SH-SY5Y (cell line): ENCODE measurements around the gene MS4A8.

Experiments used
- GATA2 ChIP-seq: IDR thresholded peaks from 2 replicates; pipeline ENCODE4 v1.6.1; 2011; ENCODE audit warnings: mild to moderate bottlenecking, low read depth, low read length
- GATA3 ChIP-seq: IDR thresholded peaks from 2 replicates; pipeline ENCODE4 v1.6.1; 2011; ENCODE audit warnings: low read depth, mild to moderate bottlenecking, low read length, moderate library complexity

MS4A8 gene

GRCh38 chr11:60699284-60699691 is at the start of gene MS4A8:
TSS of gene MS4A8 (plus strand) at chr11:60699612. CDS start at chr11:60700861, 1,249 bp downstream.
- TF ChIP-seq GATA2 (no peak), GATA3 (no peak)

GRCh38 chr11:60657888-60658287 is 41.5 kb upstream of the MS4A8 start:
- TF ChIP-seq GATA3, result no peak
- TF ChIP-seq GATA2, result no peak

- TF ChIP-seq GATA2, result no peak
- no peak for TF ChIP-seq GATA3
These were observed 41.0 kb upstream of the MS4A8 start for GRCh38 chr11:60658409-60658808.

- TF ChIP-seq GATA3 (no peak), GATA2 (no peak)
These were observed 27.2 kb upstream of the MS4A8 start for GRCh38 chr11:60672255-60672654.

- TF ChIP-seq GATA3, result no peak
- TF ChIP-seq GATA2, result no peak
These were observed 19.5 kb upstream of the MS4A8 start for GRCh38 chr11:60679879-60680278.

GRCh38 chr11:60680455-60681119 is 18.8 kb upstream of the MS4A8 start:
- TF ChIP-seq GATA2 (no peak), GATA3 (no peak)

- no peak for TF ChIP-seq GATA2
- TF ChIP-seq GATA3, result no peak
These were observed 7.8 kb upstream of the MS4A8 start for GRCh38 chr11:60691661-60692060.

GRCh38 chr11:60699936-60700335 is 524 bp downstream of the MS4A8 start:
- TF ChIP-seq GATA2 (no peak), GATA3 (no peak)

GRCh38 chr11:60700689-60701468 is 1.5 kb downstream of the MS4A8 start:
- no peak for TF ChIP-seq GATA3
- TF ChIP-seq GATA2, result no peak

- TF ChIP-seq GATA2, result no peak
- TF ChIP-seq GATA3, result no peak
These were observed 2.0 kb downstream of the MS4A8 start for GRCh38 chr11:60701469-60701818.

- TF ChIP-seq GATA3, result no peak
- no peak for TF ChIP-seq GATA2
These were observed 4.0 kb downstream of the MS4A8 start for GRCh38 chr11:60703374-60703773.

GRCh38 chr11:60705895-60706294 is 6.5 kb downstream of the MS4A8 start:
- no peak for TF ChIP-seq GATA2
- no peak for TF ChIP-seq GATA3

GRCh38 chr11:60706931-60707330 is 7.5 kb downstream of the MS4A8 start:
- TF ChIP-seq GATA3 (no peak), GATA2 (no peak)

- no peak for TF ChIP-seq GATA2
- TF ChIP-seq GATA3, result no peak
These were observed 11.1 kb downstream of the MS4A8 start for GRCh38 chr11:60710482-60710881.

GRCh38 chr11:60711276-60711675 is 11.9 kb downstream of the MS4A8 start:
- no peak for TF ChIP-seq GATA3
- TF ChIP-seq GATA2, result no peak

GRCh38 chr11:60717956-60718355 is 18.5 kb downstream of the MS4A8 start:
- TF ChIP-seq GATA2, result no peak
- no peak for TF ChIP-seq GATA3
